IMR-90 (cell line): ENCODE results near the gene GSK3B. TPM values are rescaled to one million over a fixed set of nuclear protein-coding genes. Genes with fewer than 3 reads are reported as not detected.

Experiments used
- ATAC-seq: fragments of 200-7000 bp; cut with Tn5 transposase; 2 replicates; pipeline ENCODE4 v1.9.1; 2020; ENCODE audit warnings: low read depth, mild to moderate bottlenecking, moderate library complexity
- BruUV-seq: library from RNA; stranded (reverse); fragments of 400-500 nt; replicated peaks from 2 replicates; lab custom pipeline; 2021; lab: Mats Ljungman, UMichigan
- CTCF ChIA-PET: fragments of 300-600 bp; formaldehyde crosslinking; extraction: SDS; loops from one replicate; lab custom pipeline; 2021; ENCODE audit warnings: antibody characterized with exemption; lab: Yijun Ruan, JAX
- POLR2A ChIA-PET: fragments of 300-600 bp; sonication (Branson Sonifier 250); formaldehyde crosslinking; loops from one replicate; lab custom pipeline; 2022; ENCODE audit warnings: antibody characterized with exemption; ENCODE audit not compliant: unreplicated experiment; lab: Charles Lee
- DNase-seq: peaks from one replicate; pipeline ENCODE4 v3.0.0; 2013
- H2AFZ ChIP-seq: replicated peaks from 2 replicates; pipeline ENCODE3; 2013; ENCODE audit warnings: low read length, mild to moderate bottlenecking; ENCODE audit not compliant: poor library complexity
- H2AK5ac ChIP-seq: 2 replicates; pipeline ENCODE4 v1.6.1; 2013; ENCODE audit warnings: low read depth, low read length, inconsistent platforms
- H2AK9ac ChIP-seq: replicated peaks from 2 replicates; pipeline ENCODE3; 2013; ENCODE audit warnings: mild to moderate bottlenecking, low read depth, low read length, moderate library complexity; ENCODE audit not compliant: poor library complexity
- H2BK120ac ChIP-seq: 2 replicates; pipeline ENCODE4 v1.6.1; 2013; ENCODE audit warnings: low read depth, low read length, inconsistent platforms
- H2BK15ac ChIP-seq: 3 replicates; pipeline ENCODE4 v1.6.1; 2013; ENCODE audit warnings: low read depth, low read length, inconsistent platforms
- H2BK20ac ChIP-seq: 2 replicates; pipeline ENCODE4 v1.6.1; 2013; ENCODE audit warnings: low read depth, mild to moderate bottlenecking, inconsistent platforms, low read length, moderate library complexity
- H2BK5ac ChIP-seq: 2 replicates; pipeline ENCODE4 v1.6.1; 2013; ENCODE audit warnings: mild to moderate bottlenecking, low read depth, low read length, inconsistent platforms; ENCODE audit not compliant: poor library complexity, severe bottlenecking
- H3K14ac ChIP-seq: replicated peaks from 2 replicates; pipeline ENCODE4 v1.6.1; 2013; ENCODE audit warnings: low read depth, low read length, inconsistent platforms
- H3K18ac ChIP-seq: 2 replicates; pipeline ENCODE4 v1.6.1; 2013; ENCODE audit warnings: low read depth, low read length, control low read depth
- H3K23ac ChIP-seq: 2 replicates; pipeline ENCODE4 v1.6.1; 2013; ENCODE audit warnings: low read depth, low read length, inconsistent platforms
- H3K27ac ChIP-seq: 2 replicates; pipeline ENCODE4 v1.5.1; 2013; ENCODE audit warnings: mild to moderate bottlenecking, control low read depth, low read length; ENCODE audit not compliant: insufficient read depth
- H3K27me3 ChIP-seq: 2 replicates; pipeline ENCODE4 v1.6.1; 2013; ENCODE audit warnings: low read length; ENCODE audit not compliant: control insufficient read depth, insufficient read depth
- H3K36me3 ChIP-seq: 2 replicates; pipeline ENCODE4 v1.6.1; 2013; ENCODE audit warnings: low read length, mixed read lengths; ENCODE audit not compliant: control insufficient read depth, insufficient read depth
- H3K4ac ChIP-seq: 2 replicates; pipeline ENCODE4 v1.6.1; 2013; ENCODE audit warnings: low read depth, low read length, inconsistent platforms
- H3K4me1 ChIP-seq: 2 replicates; pipeline ENCODE4 v1.6.1; 2013; ENCODE audit warnings: low read length, mixed read lengths; ENCODE audit not compliant: control insufficient read depth, insufficient read depth
- H3K4me2 ChIP-seq: 2 replicates; pipeline ENCODE4 v1.6.1; 2013; ENCODE audit warnings: low read depth, mild to moderate bottlenecking, control low read depth, low read length, moderate library complexity
- H3K4me3 ChIP-seq: 2 replicates; pipeline ENCODE4 v1.5.1; 2013; ENCODE audit warnings: low read depth, mild to moderate bottlenecking, control low read depth, low read length, moderate library complexity; ENCODE audit not compliant: insufficient read depth
- H3K56ac ChIP-seq: 2 replicates; pipeline ENCODE4 v1.6.1; 2013; ENCODE audit warnings: low read length, inconsistent platforms; ENCODE audit not compliant: insufficient read depth; ENCODE audit errors: extremely low read depth
- H3K79me1 ChIP-seq, 2 experiments: 2 replicates each; pipeline ENCODE4 v1.6.1; 2013; ENCODE audit warnings: low read length in 2 of 2, inconsistent platforms in 1 of 2, low read depth in 1 of 2
- H3K9ac ChIP-seq: 2 replicates; pipeline ENCODE4 v1.6.1; 2013; ENCODE audit warnings: low read depth, low read length, control low read depth
- H3K9me1 ChIP-seq: 2 replicates; pipeline ENCODE4 v1.6.1; 2013; ENCODE audit warnings: low read length, inconsistent platforms; ENCODE audit not compliant: insufficient read depth
- H3K9me3 ChIP-seq: 2 replicates; pipeline ENCODE4 v1.6.1; 2013; ENCODE audit warnings: low read length; ENCODE audit not compliant: control insufficient read depth, insufficient read depth
- H4K20me1 ChIP-seq: 2 replicates; pipeline ENCODE4 v1.6.1; 2013; ENCODE audit warnings: low read length, inconsistent platforms; ENCODE audit not compliant: insufficient read depth
- H4K5ac ChIP-seq: 2 replicates; pipeline ENCODE4 v1.6.1; 2013; ENCODE audit warnings: mild to moderate bottlenecking, low read depth, low read length, control low read depth
- H4K8ac ChIP-seq, 2 experiments: 2 replicates each; pipeline ENCODE4 v1.6.1; 2013; ENCODE audit warnings: low read depth in 2 of 2, low read length in 2 of 2, control low read depth in 1 of 2, inconsistent platforms in 1 of 2
- H4K91ac ChIP-seq: 2 replicates; pipeline ENCODE4 v1.6.1; 2013; ENCODE audit warnings: low read depth, low read length, inconsistent platforms; ENCODE audit not compliant: insufficient read depth
- CEBPB ChIP-seq: IDR thresholded peaks from 2 replicates; pipeline ENCODE4 v1.6.1; 2012; ENCODE audit warnings: low read depth, low read length, improper control_type of control experiment
- CHD1 ChIP-seq: IDR thresholded peaks from 2 replicates; pipeline ENCODE4 v1.6.1; 2012; ENCODE audit warnings: low read depth, low read length, improper control_type of control experiment
- NFE2L2 ChIP-seq: fragments of 150-350 bp; IDR thresholded peaks from 2 replicates; pipeline ENCODE4 v1.6.1; 2016; ENCODE audit warnings: low read depth, mild to moderate bottlenecking, low read length
- RAD21 ChIP-seq: IDR thresholded peaks from 2 replicates; pipeline ENCODE4 v1.6.1; 2012; ENCODE audit warnings: low read length, improper control_type of control experiment
- RCOR1 ChIP-seq: IDR thresholded peaks from 2 replicates; pipeline ENCODE4 v1.6.1; 2012; ENCODE audit warnings: mild to moderate bottlenecking, low read length, improper control_type of control experiment; ENCODE audit not compliant: insufficient replicate concordance
- RFX5 ChIP-seq: IDR thresholded peaks from 2 replicates; pipeline ENCODE4 v1.8.0; 2012; ENCODE audit warnings: low read depth, mild to moderate bottlenecking, low read length, moderate library complexity
- SMC3 ChIP-seq: fragments of 150-350 bp; IDR thresholded peaks from 2 replicates; pipeline ENCODE4 v1.6.1; 2016; ENCODE audit warnings: low read depth, mild to moderate bottlenecking, antibody characterized with exemption, low read length, moderate library complexity
- USF2 ChIP-seq: fragments of 150-350 bp; IDR thresholded peaks from 2 replicates; pipeline ENCODE4 v1.6.1; 2017; ENCODE audit warnings: mild to moderate bottlenecking, antibody characterized with exemption, low read length, low read depth
- WGBS, 2 experiments: methylation state at CpG; one replicate each; pipeline versions ENCODE4 v1.1.5 to v1.1.7; 2013; ENCODE audit warnings: missing lambda C conversion rate in 2 of 2; ENCODE audit not compliant: insufficient read length in 1 of 2; ENCODE audit errors: extremely low coverage in 2 of 2; 5-methylcytosine and 5-hydroxymethylcytosine counted together
- dilution Hi-C: fragments of 300-500 bp; cut with HindIII; formaldehyde crosslinking; loops from one replicate; pipeline ENCODE4 v1.14.3; 2018; ENCODE audit warnings: low sequenced_read_pairs; ENCODE audit not compliant: unreplicated experiment
- in situ Hi-C: fragments of 300-500 bp; cut with MboI; formaldehyde crosslinking; loops from 3 replicates; pipeline ENCODE4 v1.14.3; 2019; ENCODE audit warnings: low sequenced_read_pairs, inconsistent platforms, mixed read lengths
- intact Hi-C: fragments of 100-400 bp; cut with micrococcal nuclease; formaldehyde crosslinking; loops from 2 replicates; pipeline ENCODE4 v1.10.0; 2022
- polyA plus RNA-seq, 3 experiments: library from polyadenylated mRNA; depleted of rRNA; stranded (reverse); fragments of >200 nt; gene quantifications; 2 replicates each; pipeline ENCODE4 v1.2.3, GENCODE V29; 2012; ENCODE audit warnings: low replicate concordance in 1 of 3
- total RNA-seq: library from RNA; depleted of rRNA; stranded (reverse); fragments of >200 nt; gene quantifications from 2 replicates; pipeline ENCODE4 v1.2.3, GENCODE V29; 2012

GSK3B gene
- total and polyA plus RNA-seq, 2 of the 4 experiments (the other 2 are of a cell fraction), result 19.2 to 33.2 TPM

GRCh38 chr3:119849126-119849525 is 245.1 kb downstream of the GSK3B start:
- no peak overlapping the region for H2AK5ac ChIP-seq
- CTCF ChIA-PET, result no interaction called here
- H2AK9ac ChIP-seq, result no peak overlapping the region
- TF ChIP-seq CEBPB, result no peak
- TF ChIP-seq USF2, result no peak
- no peak for TF ChIP-seq SMC3
- no peak for TF ChIP-seq NFE2L2
- no peak for TF ChIP-seq RAD21
- TF ChIP-seq RFX5, result no peak
- TF ChIP-seq RCOR1, result no peak
- TF ChIP-seq CHD1, result no peak
- WGBS, 2 experiments, result no CpG with 5 or more reads among the region's 2 CpGs
- H2BK20ac ChIP-seq, result no peak overlapping the region
- H3K9me3 ChIP-seq, result no peaks in the 10 kb centered on the region
- ATAC-seq (no peak), DNase-seq (no peak)
- no peak overlapping the region for H2BK15ac ChIP-seq
- no peak overlapping the region for H2AFZ ChIP-seq
- POLR2A ChIA-PET, result no interaction called here
- no peak overlapping the region for H3K14ac ChIP-seq
- H3K79me1 ChIP-seq, result peaks cover 2 to 15% of the 10 kb centered on the region in 2 experiments
- no peak overlapping the region for H3K56ac ChIP-seq
- no peaks in the 10 kb centered on the region for H3K4me1 ChIP-seq
- no peak overlapping the region for H3K27ac ChIP-seq
- H3K23ac ChIP-seq, result no peak overlapping the region
- BruUV-seq, result no TSS peak
- H4K8ac ChIP-seq, result no peak overlapping the region
- H2BK120ac ChIP-seq, result no peak overlapping the region
- H3K27me3 ChIP-seq, result no peaks in the 10 kb centered on the region
- H3K4me2 ChIP-seq, result no peak overlapping the region
- no peak overlapping the region for H2BK5ac ChIP-seq
- dilution Hi-C loops (no loop called here), in situ Hi-C loops (no loop called here), intact Hi-C loops (no loop called here)
- no peak overlapping the region for H3K18ac ChIP-seq
- no peak overlapping the region for H3K4me3 ChIP-seq
- no peak overlapping the region for H4K5ac ChIP-seq
- H3K9me1 ChIP-seq, result no peaks in the 10 kb centered on the region
- H3K36me3 ChIP-seq, result no peaks in the 10 kb centered on the region
- no peaks in the 10 kb centered on the region for H4K20me1 ChIP-seq
- H3K9ac ChIP-seq, result no peak overlapping the region
- H3K4ac ChIP-seq, result no peak overlapping the region
- no peak overlapping the region for H4K91ac ChIP-seq
